GM12892 (cell line): Measurements from ENCODE around the gene GRM1.

Experiments used
- POLR2A ChIP-seq: IDR thresholded peaks from 2 replicates; pipeline ENCODE4 v1.6.1; 2011; ENCODE audit warnings: low read depth, low read length, control low read depth
- TAF1 ChIP-seq: IDR thresholded peaks from 2 replicates; pipeline ENCODE4 v1.6.1; 2011; ENCODE audit warnings: low read depth, mild to moderate bottlenecking, control low read depth, low read length, borderline replicate concordance

DNA sequence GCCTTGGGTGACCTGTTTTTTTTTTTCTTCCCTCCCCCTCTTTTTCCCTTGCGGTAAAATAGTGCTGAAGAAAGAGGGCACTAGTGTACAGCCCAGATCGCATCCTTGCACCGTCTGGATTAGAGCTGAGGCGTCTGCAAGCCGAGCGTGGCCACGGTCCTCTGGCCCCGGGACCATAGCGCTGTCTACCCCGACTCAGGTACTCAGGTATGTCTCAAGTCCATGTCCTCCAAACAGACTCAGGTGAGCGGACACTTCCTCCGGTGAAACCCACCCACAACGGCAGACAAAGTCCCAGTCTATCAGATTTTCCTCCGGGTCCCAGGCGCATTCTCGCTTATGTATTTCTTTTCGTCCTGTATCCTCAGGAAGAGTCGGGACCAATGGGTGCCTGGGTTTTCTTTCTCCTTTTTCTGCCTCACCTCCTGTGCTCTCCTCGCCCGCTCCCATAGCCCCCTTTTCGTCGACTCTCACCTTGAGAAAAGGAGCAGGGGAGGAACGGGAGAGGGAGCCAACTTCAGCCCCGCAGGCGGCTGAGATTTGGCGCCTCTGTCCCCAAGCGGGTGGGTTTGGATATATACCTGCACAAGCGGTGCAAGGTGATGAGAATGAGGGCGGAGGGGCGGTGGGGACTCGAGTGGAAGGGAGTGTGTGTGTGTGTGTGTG, 1.1 kb upstream of the GRM1 start:
- TF ChIP-seq POLR2A, result no peak
- no peak for TF ChIP-seq TAF1
